Osteocyte (in vitro differentiated cells): ENCODE results near the gene ZNF326. TPM values are rescaled to one million over a fixed set of nuclear protein-coding genes. Genes with fewer than 3 reads are reported as not detected.

ENCODE experiments used
- DNase-seq: peaks from one replicate; pipeline ENCODE4 v3.0.0; 2021; ENCODE audit warnings: mixed read lengths; ENCODE audit not compliant: unreplicated experiment; ENCODE audit errors: extremely low spot score
- H3K27ac Mint-ChIP-seq: one replicate; pipeline ENCODE4 v1.8.0; 2021; ENCODE audit warnings: mild to moderate bottlenecking, mixed read lengths; ENCODE audit not compliant: unreplicated experiment
- H3K27me3 Mint-ChIP-seq: one replicate; pipeline ENCODE4 v1.8.0; 2021; ENCODE audit warnings: mixed read lengths; ENCODE audit not compliant: unreplicated experiment
- H3K36me3 Mint-ChIP-seq: one replicate; pipeline ENCODE4 v1.8.0; 2021; ENCODE audit warnings: mixed read lengths; ENCODE audit not compliant: unreplicated experiment
- H3K4me1 Mint-ChIP-seq: one replicate; pipeline ENCODE4 v1.8.0; 2021; ENCODE audit warnings: mixed read lengths; ENCODE audit not compliant: unreplicated experiment
- H3K4me3 Mint-ChIP-seq: one replicate; pipeline ENCODE4 v1.8.0; 2021; ENCODE audit warnings: mild to moderate bottlenecking, moderate library complexity, mixed read lengths; ENCODE audit not compliant: unreplicated experiment
- H3K9me3 Mint-ChIP-seq: one replicate; pipeline ENCODE4 v1.8.0; 2021; ENCODE audit warnings: mixed read lengths; ENCODE audit not compliant: unreplicated experiment
- CTCF ChIP-seq: fragments of 200-600 bp; sonication (generic); IDR thresholded peaks from 2 replicates; pipeline ENCODE4 v1.5.0; 2021; ENCODE audit warnings: antibody characterized with exemption, mild to moderate bottlenecking, moderate library complexity
- total RNA-seq: library from RNA; stranded (reverse); gene quantifications from 2 replicates; pipeline ENCODE4 v1.2.1, GENCODE V29; 2021

Gene ZNF326
- total RNA-seq, 1 donor from 2014 or later: 33.4 TPM

DNA sequence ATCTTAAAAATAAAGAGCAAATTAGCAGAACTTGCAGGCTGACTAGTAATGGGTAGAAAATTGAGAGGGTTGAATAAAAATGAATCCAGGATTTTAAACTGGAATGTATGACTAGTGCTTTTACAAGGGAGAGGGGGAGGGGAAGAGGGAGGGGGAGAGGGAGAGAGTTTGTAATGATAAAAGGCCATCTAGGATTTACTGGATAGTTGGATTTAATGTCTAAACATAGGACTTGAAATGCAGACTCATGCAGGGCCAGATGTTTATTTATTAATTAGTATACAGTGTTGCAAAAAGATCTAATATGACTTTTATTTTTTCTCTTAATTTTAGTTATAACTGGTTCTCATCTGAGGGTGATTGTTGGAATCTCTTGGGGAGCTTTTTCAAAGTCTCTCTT, 4.3 kb downstream of the ZNF326 start:
- no peak overlapping the region for H3K4me3 Mint-ChIP-seq
- H3K4me1 Mint-ChIP-seq: peaks cover 33% of the 10 kb centered on the region
- no peak for DNase-seq
- H3K27ac Mint-ChIP-seq: no peak overlapping the region
- H3K36me3 Mint-ChIP-seq: peaks cover 19% of the 10 kb centered on the region
- no peaks in the 10 kb centered on the region for H3K9me3 Mint-ChIP-seq
- no peak for TF ChIP-seq CTCF
- H3K27me3 Mint-ChIP-seq: no peaks in the 10 kb centered on the region

- H3K9me3 Mint-ChIP-seq: no peaks in the 10 kb centered on the region
- peaks cover 33% of the 10 kb centered on the region for H3K4me1 Mint-ChIP-seq
- no peak for DNase-seq
- H3K27me3 Mint-ChIP-seq: no peaks in the 10 kb centered on the region
- H3K36me3 Mint-ChIP-seq: peaks cover 19% of the 10 kb centered on the region
- no peak overlapping the region for H3K4me3 Mint-ChIP-seq
- no peak for TF ChIP-seq CTCF
- H3K27ac Mint-ChIP-seq: no peak overlapping the region
Measured at GRCh38 chr1:89999628-90000027, 4.7 kb downstream of the ZNF326 start.

DNA sequence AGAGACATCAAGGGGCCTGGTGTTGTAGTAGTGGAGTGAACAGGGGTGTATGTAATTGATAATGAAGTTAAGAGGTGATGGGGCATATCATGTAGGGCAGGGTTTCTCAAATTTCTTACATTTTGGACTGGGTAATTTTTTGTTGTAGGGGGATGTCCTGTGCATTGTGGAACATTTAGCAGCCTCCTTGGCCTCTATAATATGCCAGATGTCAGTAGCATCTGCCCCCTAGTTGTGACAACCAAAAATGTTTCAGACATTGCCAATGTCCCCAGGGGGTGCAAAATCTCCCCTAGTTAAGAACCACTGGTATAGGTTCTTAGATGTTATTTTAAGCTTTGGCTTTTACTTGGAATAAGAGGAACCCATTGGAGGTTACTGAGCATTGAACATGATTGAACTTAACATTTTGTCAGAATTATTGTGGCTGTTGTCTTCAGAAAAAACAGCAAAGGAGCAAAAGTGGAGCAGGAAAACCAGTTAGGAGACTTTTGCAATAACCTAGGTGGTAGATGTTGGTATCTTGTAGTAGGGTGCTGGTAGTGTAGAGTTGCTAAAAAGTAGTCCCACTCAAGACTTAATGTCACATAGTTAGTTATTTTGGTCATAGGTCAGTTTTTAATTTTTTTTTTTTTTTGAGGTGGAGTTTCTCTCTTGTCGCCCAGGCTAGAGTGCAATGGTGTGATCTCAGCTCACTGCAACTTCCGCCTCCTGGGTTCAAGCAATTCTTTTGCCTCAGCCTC, 6.2 kb downstream of the ZNF326 start:
- no peak for TF ChIP-seq CTCF
- Mint-ChIP-seq H3K4me1 (peaks cover 31% of the 10 kb centered on the region), H3K4me3 (no peak overlapping the region), H3K9me3 (no peaks in the 10 kb centered on the region), H3K27me3 (no peaks in the 10 kb centered on the region), H3K36me3 (peaks cover 24% of the 10 kb centered on the region), H3K27ac (no peak overlapping the region)
- no peak for DNase-seq

DNA sequence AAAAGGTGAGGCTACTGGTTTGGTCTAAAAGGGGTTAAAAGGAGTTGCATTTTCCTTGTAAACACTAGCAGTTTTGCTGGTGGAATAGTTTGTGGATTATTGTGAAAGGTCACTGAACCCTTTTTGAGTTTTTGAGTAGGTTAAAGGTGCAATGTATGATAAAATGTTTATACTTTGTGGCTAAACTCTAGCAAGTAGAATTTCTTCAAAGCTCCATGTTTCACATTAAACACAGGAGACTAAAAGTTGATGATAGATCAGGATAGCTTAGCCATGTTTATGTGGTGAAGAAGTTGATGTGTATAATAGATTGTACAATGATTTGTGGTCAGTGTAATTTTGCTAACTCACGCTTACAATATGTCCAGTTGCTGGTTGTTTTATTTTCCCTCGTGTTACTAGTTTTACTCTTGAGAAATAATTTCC, 13.1 kb downstream of the ZNF326 start:
- Mint-ChIP-seq H3K27ac (no peak overlapping the region), H3K27me3 (no peaks in the 10 kb centered on the region), H3K9me3 (no peaks in the 10 kb centered on the region), H3K36me3 (peaks cover 43% of the 10 kb centered on the region), H3K4me1 (peaks cover 7% of the 10 kb centered on the region), H3K4me3 (no peak overlapping the region)
- no peak for TF ChIP-seq CTCF
- DNase-seq: no peak

DNA sequence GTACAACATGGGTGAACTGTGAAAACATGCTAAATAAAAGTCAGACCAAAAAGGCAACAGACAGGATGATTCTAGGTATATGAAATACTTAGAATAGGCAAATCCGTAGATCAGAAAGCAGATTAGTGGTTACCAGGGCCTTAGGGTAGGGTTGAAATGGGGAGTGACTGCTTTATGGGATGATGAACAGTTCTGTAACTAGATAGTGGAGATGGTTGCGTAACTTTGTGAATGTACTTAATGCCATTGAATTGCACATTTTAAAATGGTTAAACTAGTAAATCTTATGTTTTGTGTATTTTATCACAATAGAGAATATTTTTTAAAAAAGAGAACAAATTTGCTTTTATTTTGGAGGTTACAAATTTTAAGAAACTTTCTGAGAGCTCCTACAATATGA, 17.4 kb downstream of the ZNF326 start:
- peaks cover 64% of the 10 kb centered on the region for H3K36me3 Mint-ChIP-seq
- no peak overlapping the region for H3K27ac Mint-ChIP-seq
- TF ChIP-seq CTCF: no peak
- DNase-seq: no peak
- no peaks in the 10 kb centered on the region for H3K27me3 Mint-ChIP-seq
- no peaks in the 10 kb centered on the region for H3K9me3 Mint-ChIP-seq
- peaks cover 7% of the 10 kb centered on the region for H3K4me1 Mint-ChIP-seq
- H3K4me3 Mint-ChIP-seq: no peak overlapping the region
